MM.1S (cell line): ENCODE results near the gene RXFP4.

Experiments
- DNase-seq: peaks from one replicate; pipeline ENCODE4 v3.0.0-alpha.2; 2015
- H2AFZ ChIP-seq: fragments of 300-600 bp; sonication (generic); 2 replicates; pipeline ENCODE4 v1.6.0; 2016; ENCODE audit warnings: antibody characterized with exemption, low read length
- H3F3A ChIP-seq: fragments of 300-600 bp; sonication (generic); 2 replicates; pipeline ENCODE4 v1.6.1; 2016; ENCODE audit warnings: mild to moderate bottlenecking, antibody characterized with exemption, low read length, moderate library complexity, mixed read lengths; ENCODE audit not compliant: insufficient read depth
- H3K27ac ChIP-seq: fragments of 300-600 bp; sonication (generic); 2 replicates; pipeline ENCODE4 v1.5.1; 2016; ENCODE audit warnings: mild to moderate bottlenecking, low read length
- H3K27me3 ChIP-seq: fragments of 300-600 bp; sonication (generic); replicated peaks from 2 replicates; pipeline ENCODE4 v1.6.0; 2016; ENCODE audit warnings: low read length; ENCODE audit not compliant: insufficient read depth
- H3K36me3 ChIP-seq: fragments of 300-600 bp; sonication (generic); replicated peaks from 2 replicates; pipeline ENCODE4 v1.6.1; 2016; ENCODE audit warnings: mild to moderate bottlenecking, low read length, mixed read lengths; ENCODE audit not compliant: insufficient read depth
- H3K4me1 ChIP-seq: fragments of 300-600 bp; sonication (generic); 2 replicates; pipeline ENCODE4 v1.6.1; 2016; ENCODE audit warnings: low read length, mixed read lengths
- H3K4me2 ChIP-seq: fragments of 300-600 bp; sonication (generic); 2 replicates; pipeline ENCODE4 v1.6.0; 2016; ENCODE audit warnings: low read depth, low read length
- H3K4me3 ChIP-seq: fragments of 300-600 bp; sonication (generic); 2 replicates; pipeline ENCODE4 v1.5.1; 2016; ENCODE audit warnings: low read length, mixed read lengths
- H3K79me2 ChIP-seq: fragments of 300-600 bp; sonication (generic); 2 replicates; pipeline ENCODE4 v1.6.1; 2016; ENCODE audit warnings: mixed run types, low read length, mixed read lengths
- H3K9ac ChIP-seq: fragments of 300-600 bp; sonication (generic); 2 replicates; pipeline ENCODE4 v1.6.1; 2016; ENCODE audit warnings: low read length, mixed read lengths
- H3K9me2 ChIP-seq: fragments of 300-600 bp; sonication (generic); replicated peaks from 2 replicates; pipeline ENCODE4 v1.6.1; 2016; ENCODE audit warnings: mild to moderate bottlenecking, low read length, mixed read lengths; ENCODE audit not compliant: insufficient read depth
- H3K9me3 ChIP-seq: fragments of 300-600 bp; sonication (generic); replicated peaks from 2 replicates; pipeline ENCODE4 v1.6.1; 2016; ENCODE audit warnings: mild to moderate bottlenecking, low read length, mixed read lengths; ENCODE audit not compliant: insufficient read depth
- H4K20me1 ChIP-seq: fragments of 300-600 bp; sonication (generic); 2 replicates; pipeline ENCODE4 v1.6.1; 2016; ENCODE audit warnings: mild to moderate bottlenecking, low read length, moderate library complexity, mixed read lengths; ENCODE audit not compliant: insufficient read depth
- EZH2 ChIP-seq: fragments of 300-600 bp; sonication (generic); optimal IDR thresholded peaks from 2 replicates; pipeline ENCODE3; 2017; ENCODE audit warnings: low read depth, mild to moderate bottlenecking, antibody characterized with exemption, low read length, mixed read lengths
- EZH2phosphoT487 ChIP-seq: fragments of 300-600 bp; sonication (generic); IDR thresholded peaks from 2 replicates; pipeline ENCODE4 v1.6.1; 2018; ENCODE audit warnings: antibody characterized with exemption, low read length
- TF ChIP-seq, protein P1 (sequence below): fragments of 300-600 bp; sonication (generic); IDR thresholded peaks from 2 replicates; pipeline ENCODE4 v1.5.1; 2016; ENCODE audit warnings: antibody characterized with exemption, low read length, mixed read lengths

The RXFP4 gene

DNA sequence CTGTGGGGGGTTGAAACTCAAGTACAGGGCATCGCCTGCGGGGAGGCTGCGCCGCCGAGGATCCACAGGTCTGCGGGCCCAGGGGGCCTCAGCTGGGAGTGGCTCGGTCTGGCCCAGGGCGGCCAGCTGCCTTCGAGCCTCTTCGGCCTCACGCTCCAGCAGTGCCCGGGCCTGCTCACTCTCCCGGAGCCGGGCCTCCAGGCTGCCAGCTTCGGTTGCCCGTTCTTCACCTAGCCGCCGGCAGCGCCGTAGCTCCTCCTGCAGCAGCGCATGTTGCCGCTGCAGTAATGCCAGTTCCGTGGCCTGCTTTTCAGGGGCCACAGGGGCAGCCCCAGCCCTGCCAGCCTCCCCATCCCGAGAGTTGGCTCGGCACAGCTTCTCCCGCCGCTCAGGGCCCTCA, 9.4 kb downstream of the RXFP4 start:
- H3K4me2 ChIP-seq = no peak overlapping the region
- peaks cover 56% of the 10 kb centered on the region for H3K4me1 ChIP-seq
- H3K27me3 ChIP-seq = no peaks in the 10 kb centered on the region
- peaks cover 45% of the 10 kb centered on the region for H3K36me3 ChIP-seq
- H3K9me3 ChIP-seq = no peaks in the 10 kb centered on the region
- H3K9me2 ChIP-seq = no peaks in the 10 kb centered on the region
- H3K27ac ChIP-seq = no peak overlapping the region
- no peaks in the 10 kb centered on the region for H4K20me1 ChIP-seq
- H3F3A ChIP-seq = peaks cover 68% of the 10 kb centered on the region
- peaks cover 64% of the 10 kb centered on the region for H3K79me2 ChIP-seq
- DNase-seq = no peak
- no peak overlapping the region for H2AFZ ChIP-seq
- no peak overlapping the region for H3K4me3 ChIP-seq
- H3K9ac ChIP-seq = no peak overlapping the region
- TF ChIP-seq EZH2phosphoT487 (no peak), EZH2 (no peak)
- TF ChIP-seq, protein P1, sequence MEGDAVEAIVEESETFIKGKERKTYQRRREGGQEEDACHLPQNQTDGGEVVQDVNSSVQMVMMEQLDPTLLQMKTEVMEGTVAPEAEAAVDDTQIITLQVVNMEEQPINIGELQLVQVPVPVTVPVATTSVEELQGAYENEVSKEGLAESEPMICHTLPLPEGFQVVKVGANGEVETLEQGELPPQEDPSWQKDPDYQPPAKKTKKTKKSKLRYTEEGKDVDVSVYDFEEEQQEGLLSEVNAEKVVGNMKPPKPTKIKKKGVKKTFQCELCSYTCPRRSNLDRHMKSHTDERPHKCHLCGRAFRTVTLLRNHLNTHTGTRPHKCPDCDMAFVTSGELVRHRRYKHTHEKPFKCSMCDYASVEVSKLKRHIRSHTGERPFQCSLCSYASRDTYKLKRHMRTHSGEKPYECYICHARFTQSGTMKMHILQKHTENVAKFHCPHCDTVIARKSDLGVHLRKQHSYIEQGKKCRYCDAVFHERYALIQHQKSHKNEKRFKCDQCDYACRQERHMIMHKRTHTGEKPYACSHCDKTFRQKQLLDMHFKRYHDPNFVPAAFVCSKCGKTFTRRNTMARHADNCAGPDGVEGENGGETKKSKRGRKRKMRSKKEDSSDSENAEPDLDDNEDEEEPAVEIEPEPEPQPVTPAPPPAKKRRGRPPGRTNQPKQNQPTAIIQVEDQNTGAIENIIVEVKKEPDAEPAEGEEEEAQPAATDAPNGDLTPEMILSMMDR = no peak

DNA sequence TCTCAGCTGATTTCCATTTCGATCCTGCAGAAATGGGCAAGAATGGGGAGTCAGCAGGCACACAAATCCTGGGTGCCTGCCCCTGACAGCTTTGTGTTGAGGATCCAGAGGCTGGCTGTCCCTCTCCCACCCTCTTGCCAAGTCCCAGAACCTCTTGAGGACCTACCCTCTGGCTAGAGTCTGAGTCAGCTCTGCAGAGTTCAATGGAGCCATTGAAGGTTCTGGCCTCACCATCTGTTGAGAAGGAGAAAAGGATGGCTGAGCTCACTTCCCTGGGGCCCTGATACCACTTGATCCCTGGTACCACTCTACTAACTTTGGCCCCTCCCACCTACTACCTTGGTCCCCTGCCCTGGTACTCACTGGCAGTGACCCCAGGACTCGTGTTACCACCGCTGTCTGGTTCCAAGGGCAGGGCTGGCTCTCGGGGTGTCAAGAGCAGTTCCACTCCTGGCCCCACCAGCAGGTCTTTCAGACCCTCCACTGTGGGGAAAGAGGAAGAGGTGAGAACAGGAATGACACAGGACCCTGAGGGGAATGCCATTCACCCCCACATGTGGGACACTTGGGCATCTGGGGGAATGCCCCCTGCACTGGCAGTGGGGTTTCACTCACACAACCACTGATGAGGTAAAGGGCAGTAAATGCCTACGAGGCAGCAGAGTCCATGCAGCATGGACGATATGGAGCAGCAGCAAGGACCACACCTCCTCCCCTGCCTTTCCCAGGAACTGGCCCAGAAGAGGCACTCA, 10.5 kb downstream of the RXFP4 start:
- peaks cover 47% of the 10 kb centered on the region for H3K4me1 ChIP-seq
- no peaks in the 10 kb centered on the region for H3K9me2 ChIP-seq
- no peaks in the 10 kb centered on the region for H3K9me3 ChIP-seq
- H2AFZ ChIP-seq = no peak overlapping the region
- peaks cover 75% of the 10 kb centered on the region for H3K79me2 ChIP-seq
- H3F3A ChIP-seq = peaks cover 60% of the 10 kb centered on the region
- H3K9ac ChIP-seq = no peak overlapping the region
- peaks cover 47% of the 10 kb centered on the region for H3K36me3 ChIP-seq
- TF ChIP-seq, protein P1 = no peak
- TF ChIP-seq EZH2 = no peak
- no peak for TF ChIP-seq EZH2phosphoT487
- H4K20me1 ChIP-seq = no peaks in the 10 kb centered on the region
- H3K4me3 ChIP-seq = no peak overlapping the region
- H3K4me2 ChIP-seq = no peak overlapping the region
- DNase-seq = no peak
- H3K27ac ChIP-seq = peak overlapping the region; percentile 12; the same call in 1 of the 2 replicates
- no peaks in the 10 kb centered on the region for H3K27me3 ChIP-seq

DNA sequence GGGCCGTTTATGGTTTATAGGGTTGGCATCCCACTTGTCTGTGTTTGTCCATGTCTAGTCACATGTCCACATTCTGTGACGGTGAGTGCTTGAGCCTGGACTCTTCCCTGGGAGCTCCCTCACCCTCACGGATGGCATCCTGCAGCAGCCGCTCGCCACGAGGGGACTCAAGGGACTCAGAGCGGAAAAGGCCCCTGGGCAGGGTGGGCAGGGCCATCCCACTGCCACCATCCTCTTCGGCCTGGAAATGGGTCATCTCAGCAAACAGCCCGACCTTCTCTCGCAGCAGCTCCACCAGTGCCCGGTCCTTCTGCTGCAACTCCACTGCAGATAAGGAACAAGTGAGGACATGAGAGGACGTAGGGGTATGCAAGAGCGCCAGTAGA, 11.1 kb downstream of the RXFP4 start:
- DNase-seq = no peak
- H3K27ac ChIP-seq = no peak overlapping the region
- no peaks in the 10 kb centered on the region for H4K20me1 ChIP-seq
- H3K4me2 ChIP-seq = no peak overlapping the region
- no peak overlapping the region for H3K9ac ChIP-seq
- no peaks in the 10 kb centered on the region for H3K9me2 ChIP-seq
- H3K4me1 ChIP-seq = peaks cover 41% of the 10 kb centered on the region
- no peaks in the 10 kb centered on the region for H3K27me3 ChIP-seq
- no peak overlapping the region for H2AFZ ChIP-seq
- no peaks in the 10 kb centered on the region for H3K9me3 ChIP-seq
- peaks cover 81% of the 10 kb centered on the region for H3K79me2 ChIP-seq
- peaks cover 48% of the 10 kb centered on the region for H3K36me3 ChIP-seq
- TF ChIP-seq, protein P1 = no peak
- TF ChIP-seq EZH2 (no peak), EZH2phosphoT487 (no peak)
- no peak overlapping the region for H3K4me3 ChIP-seq
- peaks cover 59% of the 10 kb centered on the region for H3F3A ChIP-seq
